Measurements from ENCODE around the gene LCP2. TPM values are rescaled to one million over a fixed set of nuclear protein-coding genes. Genes with fewer than 3 reads are reported as not detected.

LCP2 gene
- total RNA-seq, 1 donor from 2014 or later: 25.5 TPM

GRCh38 chr5:170269579-170269978 is 28.0 kb downstream of the LCP2 start:
- H3K9me3 ChIP-seq: no peaks in the 10 kb centered on the region
- no peak overlapping the region for H3K4me3 ChIP-seq
- H3K27me3 ChIP-seq: no peaks in the 10 kb centered on the region
- TF ChIP-seq POLR2A (IDR thresholded peaks at IDR 0.05) (no peak), POLR2AphosphoS5 (IDR thresholded peaks at IDR 0.05; ENCODE audit: insufficient read depth in 1 of 2, low read depth in 1 of 2) (no peak), CTCF (IDR thresholded peaks at IDR 0.05) (no peak)
- H3K36me3 ChIP-seq: no peaks in the 10 kb centered on the region
- no peak for DNase-seq (ENCODE audit: extremely low spot score in 2 of 2)
- H3K4me1 ChIP-seq: peaks cover 25% of the 10 kb centered on the region
- peak overlapping the region; percentile 58 for H3K27ac ChIP-seq
- intact Hi-C loops (cut with DNase I): loop anchor here (5.0 to 10.0 kb wide), 2 partner anchors 42 to 155 kb away; no protein-coding TSS in a partner anchor

DNA sequence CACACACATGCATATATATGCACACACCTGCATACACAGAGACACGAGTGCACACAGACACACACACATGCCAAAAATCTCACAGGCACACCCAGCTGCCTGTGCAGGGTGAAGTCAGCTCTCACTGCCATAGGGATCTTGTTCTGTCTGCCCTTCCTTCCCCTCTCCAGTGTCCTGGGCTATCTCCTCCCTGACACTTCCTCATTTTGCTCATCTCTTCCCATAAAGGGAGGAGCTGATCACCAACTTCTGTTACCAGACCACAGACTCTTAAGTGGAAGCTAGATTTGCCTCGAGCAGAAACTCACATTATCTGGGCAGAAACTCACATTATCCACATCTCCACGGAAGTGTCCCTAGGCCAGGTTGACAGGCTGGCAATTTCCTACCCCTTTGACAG is 28.7 kb downstream of the LCP2 start:
- H3K27me3 ChIP-seq: no peaks in the 10 kb centered on the region
- no peaks in the 10 kb centered on the region for H3K9me3 ChIP-seq
- peak overlapping the region; percentile 58 for H3K27ac ChIP-seq
- DNase-seq (ENCODE audit: extremely low spot score in 2 of 2): no peak
- intact Hi-C loops (cut with DNase I): loop anchor here (5.0 to 10.0 kb wide), 2 partner anchors 42 to 156 kb away; no protein-coding TSS in a partner anchor
- no peak for TF ChIP-seq POLR2A (IDR thresholded peaks at IDR 0.05)
- no peak for TF ChIP-seq CTCF (IDR thresholded peaks at IDR 0.05)
- no peak for TF ChIP-seq POLR2AphosphoS5 (IDR thresholded peaks at IDR 0.05; ENCODE audit: insufficient read depth in 1 of 2, low read depth in 1 of 2)
- H3K36me3 ChIP-seq: no peaks in the 10 kb centered on the region
- peaks cover 25% of the 10 kb centered on the region for H3K4me1 ChIP-seq
- no peak overlapping the region for H3K4me3 ChIP-seq

DNA sequence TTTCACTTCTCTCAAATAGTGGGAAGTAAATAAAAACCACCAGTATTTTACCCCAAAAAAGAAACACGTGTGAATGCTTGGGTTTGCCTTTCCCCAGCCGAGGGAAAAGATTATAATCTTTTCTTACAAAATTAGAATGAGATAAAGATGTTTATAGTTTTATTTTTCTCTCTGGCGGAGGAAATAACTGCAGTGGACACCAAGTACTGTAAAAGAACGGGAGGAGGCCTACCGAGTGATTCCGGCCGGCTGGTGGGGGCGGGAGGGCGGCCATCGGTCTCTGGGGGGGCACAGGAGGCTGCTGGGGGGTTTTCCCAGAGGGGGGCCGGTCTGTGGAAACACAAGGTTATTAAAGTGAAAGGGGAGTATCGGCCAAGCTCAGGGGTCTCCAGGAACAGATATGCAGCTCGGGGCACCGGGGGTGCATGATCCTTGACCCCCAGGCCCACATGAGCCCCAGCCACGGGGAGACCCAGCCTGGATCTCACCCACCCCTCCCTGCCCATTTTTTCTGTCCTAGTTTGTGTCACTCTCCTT is 29.4 kb downstream of the LCP2 start:
- peak in 1 of 3 experiments; percentile 16 for TF ChIP-seq CTCF (IDR thresholded peaks at IDR 0.05)
- TF ChIP-seq POLR2AphosphoS5 (IDR thresholded peaks at IDR 0.05; ENCODE audit: insufficient read depth in 1 of 2, low read depth in 1 of 2): peak in 1 of 2 donors; percentile 1
- no peak for TF ChIP-seq POLR2A (IDR thresholded peaks at IDR 0.05)
- no peaks in the 10 kb centered on the region for H3K27me3 ChIP-seq
- intact Hi-C loops (cut with DNase I): loop anchor here (5.0 to 10.0 kb wide), 2 partner anchors 41 to 157 kb away; no protein-coding TSS in a partner anchor
- H3K4me3 ChIP-seq: peak overlapping the region in 1 of 2 donors; percentile 30
- H3K27ac ChIP-seq: peak overlapping the region; percentile 58
- no peak for DNase-seq (ENCODE audit: extremely low spot score in 2 of 2)
- H3K9me3 ChIP-seq: no peaks in the 10 kb centered on the region
- H3K4me1 ChIP-seq: peaks cover 25% of the 10 kb centered on the region
- H3K36me3 ChIP-seq: no peaks in the 10 kb centered on the region

DNA sequence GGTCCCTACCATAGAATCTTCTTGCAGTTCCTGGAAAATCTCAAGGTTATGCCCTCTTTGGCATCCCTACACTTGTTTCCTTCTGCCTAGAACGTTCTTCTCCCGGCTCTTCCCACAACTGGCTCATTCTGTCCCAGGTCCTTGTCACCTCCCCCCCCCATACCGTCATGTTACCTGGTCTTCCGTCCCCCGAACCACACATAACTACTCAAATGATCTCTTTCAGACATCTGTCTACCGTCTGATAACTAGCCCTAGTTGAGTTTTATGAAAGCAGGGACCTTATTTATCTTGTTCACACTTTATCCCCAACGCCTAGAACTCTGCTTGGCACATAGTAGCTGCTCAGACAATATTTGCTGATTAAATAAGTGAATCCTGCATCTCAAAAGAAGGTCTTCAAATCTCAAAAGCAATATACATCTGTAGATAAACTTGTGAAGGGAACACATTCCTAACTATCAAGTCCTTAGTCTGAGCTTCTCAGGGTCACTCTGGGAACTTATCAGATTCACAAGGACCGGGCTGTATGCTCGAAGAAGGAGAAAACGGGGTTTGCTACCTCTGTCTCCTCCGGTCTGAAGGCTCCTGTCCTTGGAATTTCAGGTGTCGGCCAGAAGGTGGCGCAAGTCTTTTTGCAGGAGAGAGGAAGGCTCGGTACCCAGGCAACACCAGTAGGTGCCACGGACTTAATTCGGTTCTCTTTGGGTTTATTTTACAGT is 30.0 kb downstream of the LCP2 start:
- Histone ChIP-seq H3K36me3 (no peaks in the 10 kb centered on the region), H3K27me3 (no peaks in the 10 kb centered on the region), H3K4me3 (no peak overlapping the region), H3K27ac (peak overlapping the region; percentile 58), H3K9me3 (no peaks in the 10 kb centered on the region), H3K4me1 (peaks cover 25% of the 10 kb centered on the region)
- TF ChIP-seq POLR2A (IDR thresholded peaks at IDR 0.05): no peak
- TF ChIP-seq POLR2AphosphoS5 (IDR thresholded peaks at IDR 0.05; ENCODE audit: insufficient read depth in 1 of 2, low read depth in 1 of 2): peak in 1 of 2 donors; percentile 28
- TF ChIP-seq CTCF (IDR thresholded peaks at IDR 0.05): peak; percentile 25 to 82 (median 77)
- intact Hi-C loops (cut with DNase I): loop anchor here (5.0 to 10.0 kb wide), 2 partner anchors 40 to 157 kb away; no protein-coding TSS in a partner anchor
- DNase-seq (ENCODE audit: extremely low spot score in 2 of 2): peak in 1 of 2 donors; percentile 60
